ENCODE results near the gene NTM. TPM values are rescaled to one million over a fixed set of nuclear protein-coding genes. Genes with fewer than 3 reads are reported as not detected.

NTM gene
- total RNA-seq, 1 experiment from 2014 or later: 9.9 TPM

DNA sequence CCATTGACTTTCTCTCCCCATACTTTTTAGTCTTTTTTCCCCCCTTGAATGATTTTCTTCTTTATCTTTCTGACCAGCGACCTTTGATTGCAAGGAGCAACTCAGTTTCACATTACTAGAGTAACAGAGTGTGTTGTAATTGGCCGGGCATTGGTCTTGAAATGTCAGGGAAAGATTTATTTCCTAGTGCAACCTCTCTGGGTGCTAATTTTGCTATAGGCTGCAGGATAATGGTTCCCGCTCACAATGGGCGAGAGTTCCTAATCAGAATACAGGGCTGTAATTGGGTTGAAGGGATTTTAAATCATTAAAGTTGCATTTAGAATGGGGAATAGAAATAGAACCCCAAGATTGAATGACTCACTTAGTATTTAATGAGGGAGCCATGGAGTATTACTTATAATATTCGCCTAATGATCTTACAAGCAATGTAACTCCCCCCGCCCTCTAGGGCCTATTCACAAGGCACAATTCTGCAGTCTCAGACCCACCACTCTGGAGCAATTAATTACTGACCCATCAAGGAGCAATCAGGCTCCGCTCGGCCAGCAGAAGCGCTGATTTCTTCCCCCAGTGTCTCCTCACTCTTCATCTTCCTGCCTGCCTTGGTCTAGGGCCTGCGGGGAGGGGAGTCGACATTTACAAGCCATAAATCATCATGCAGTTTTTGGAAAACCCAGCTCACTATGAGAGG, 725.9 kb downstream of the NTM start:
- Histone ChIP-seq H3K18ac (ENCODE audit: insufficient read length, low read depth, low read length) (no peak overlapping the region), H2BK15ac (ENCODE audit: low read depth, low read length) (no peak overlapping the region), H3K23me2 (ENCODE audit: insufficient read length, low read depth, low read length, poor library complexity, severe bottlenecking) (no peaks in the 10 kb centered on the region), H2AFZ (ENCODE audit: low read length) (no peak overlapping the region), H3K9ac (ENCODE audit: extremely low read depth, insufficient read length, low read length) (no peak overlapping the region), H3K27ac (ENCODE audit: insufficient read length, low read depth, low read length) (no peak overlapping the region), H2BK120ac (ENCODE audit: low read depth, low read length, poor library complexity, severe bottlenecking) (no peak overlapping the region), H3K4me1 (ENCODE audit: insufficient read depth, low read length) (no peaks in the 10 kb centered on the region), H3K4ac (ENCODE audit: low read depth, low read length) (no peak overlapping the region), H4K8ac (replicated peaks; ENCODE audit: insufficient read length, low read depth, low read length) (no peak overlapping the region), H2BK20ac (ENCODE audit: low read depth, low read length, poor library complexity, severe bottlenecking) (no peak overlapping the region), H3K14ac (ENCODE audit: insufficient read depth, low read length) (no peak overlapping the region), H2BK5ac (ENCODE audit: insufficient read length, low read length) (no peak overlapping the region), H4K20me1 (ENCODE audit: control insufficient read depth, insufficient read depth, insufficient read length) (no peaks in the 10 kb centered on the region), H3K79me1 (ENCODE audit: insufficient read depth, low read depth, low read length, poor library complexity, severe bottlenecking) (no peaks in the 10 kb centered on the region), H2BK12ac (ENCODE audit: insufficient read length, low read depth, low read length) (no peak overlapping the region), H4K5ac (ENCODE audit: insufficient read length, low read depth, low read length) (no peak overlapping the region), H3K9me3 (ENCODE audit: control insufficient read depth, low read depth, low read length) (no peaks in the 10 kb centered on the region), H3K27me3 (ENCODE audit: insufficient read depth, low read length) (no peaks in the 10 kb centered on the region), H3K79me2 (ENCODE audit: insufficient read depth, low read length) (no peaks in the 10 kb centered on the region), H2AK5ac (ENCODE audit: insufficient read length, low read length) (no peak overlapping the region), H4K91ac (ENCODE audit: insufficient read length, low read depth, low read length) (no peak overlapping the region), H3K23ac (ENCODE audit: insufficient read length, low read depth, low read length) (no peak overlapping the region), H3T11ph (ENCODE audit: low read length) (no peak overlapping the region), H3K4me2 (ENCODE audit: insufficient read depth, insufficient read length, low read length) (no peak overlapping the region), H3K56ac (ENCODE audit: insufficient read length, low read depth, low read length) (no peak overlapping the region)
- H3K27ac Mint-ChIP-seq: no peak overlapping the region
- TF ChIP-seq, protein P1, sequence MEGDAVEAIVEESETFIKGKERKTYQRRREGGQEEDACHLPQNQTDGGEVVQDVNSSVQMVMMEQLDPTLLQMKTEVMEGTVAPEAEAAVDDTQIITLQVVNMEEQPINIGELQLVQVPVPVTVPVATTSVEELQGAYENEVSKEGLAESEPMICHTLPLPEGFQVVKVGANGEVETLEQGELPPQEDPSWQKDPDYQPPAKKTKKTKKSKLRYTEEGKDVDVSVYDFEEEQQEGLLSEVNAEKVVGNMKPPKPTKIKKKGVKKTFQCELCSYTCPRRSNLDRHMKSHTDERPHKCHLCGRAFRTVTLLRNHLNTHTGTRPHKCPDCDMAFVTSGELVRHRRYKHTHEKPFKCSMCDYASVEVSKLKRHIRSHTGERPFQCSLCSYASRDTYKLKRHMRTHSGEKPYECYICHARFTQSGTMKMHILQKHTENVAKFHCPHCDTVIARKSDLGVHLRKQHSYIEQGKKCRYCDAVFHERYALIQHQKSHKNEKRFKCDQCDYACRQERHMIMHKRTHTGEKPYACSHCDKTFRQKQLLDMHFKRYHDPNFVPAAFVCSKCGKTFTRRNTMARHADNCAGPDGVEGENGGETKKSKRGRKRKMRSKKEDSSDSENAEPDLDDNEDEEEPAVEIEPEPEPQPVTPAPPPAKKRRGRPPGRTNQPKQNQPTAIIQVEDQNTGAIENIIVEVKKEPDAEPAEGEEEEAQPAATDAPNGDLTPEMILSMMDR (conservative IDR thresholded peaks at IDR 0.05): no peak
- peaks cover 14 to 15% of the 10 kb centered on the region in 2 experiments for H3K4me1 Mint-ChIP-seq
- no peak overlapping the region for H3K4me3 Mint-ChIP-seq
- DNase-seq: no peak
- H3K36me3 Mint-ChIP-seq (ENCODE audit: insufficient read depth in 1 of 3, low read depth in 3 of 3): no peaks in the 10 kb centered on the region; a peak in 1 of 7 replicates
- no peaks in the 10 kb centered on the region; the same call in 1 of the 2 replicates for H3K27me3 Mint-ChIP-seq (ENCODE audit: low read depth)
- no peaks in the 10 kb centered on the region; a peak in 1 of 5 replicates for H3K9me3 Mint-ChIP-seq
- no CpG with 5 or more reads among the region's 11 CpGs for WGBS (ENCODE audit: extremely low coverage, insufficient read length, low lambda C conversion rate)
